ENCODE results near the gene UQCC5.

- TF ChIP-seq TEAD4 (IDR thresholded peaks at IDR 0.05; ENCODE audit: borderline replicate concordance, insufficient read depth), result no peak
- TF ChIP-seq CTCF (IDR thresholded peaks at IDR 0.05), result no peak
- no peak for TF ChIP-seq NFIC (IDR thresholded peaks at IDR 0.05; ENCODE audit: borderline replicate concordance)
- no peak for TF ChIP-seq SMC3 (IDR thresholded peaks at IDR 0.05; ENCODE audit: low read depth, low read length)
- TF ChIP-seq MAX (IDR thresholded peaks at IDR 0.05; ENCODE audit: low read depth), result no peak
- TF ChIP-seq USF2 (IDR thresholded peaks at IDR 0.05; ENCODE audit: borderline replicate concordance, low read depth, low read length), result no peak
- no peak for TF ChIP-seq RAD21 (IDR thresholded peaks at IDR 0.05; ENCODE audit: low read length)
- no peak for TF ChIP-seq MEF2A (IDR thresholded peaks at IDR 0.05; ENCODE audit: borderline replicate concordance, low read depth)
- TF ChIP-seq POLR2AphosphoS5 (IDR thresholded peaks at IDR 0.05; ENCODE audit: low read depth, low read length), result no peak
- no peak for TF ChIP-seq EP300 (IDR thresholded peaks at IDR 0.05; ENCODE audit: borderline replicate concordance in 1 of 2, low read depth in 1 of 2, low read length in 1 of 2)
Observed at GRCh38 chr3:52557011-52557960, 20.9 kb downstream of the UQCC5 start.

All from SK-N-SH (cell line).